H1 (cell line): ENCODE measurements around the gene TGFBRAP1. TPM values are rescaled to one million over a fixed set of nuclear protein-coding genes. Genes with fewer than 3 reads are reported as not detected.

ENCODE experiments used
- ASH2L ChIP-seq: fragments of 200-600, 300-600 bp; sonication (generic); IDR thresholded peaks from one replicate; pipeline ENCODE4 v1.7.1; 2017; ENCODE audit warnings: low read length
- BCL11A ChIP-seq, 2 experiments: IDR thresholded peaks; one replicate each; pipeline ENCODE4 v1.6.1; 2011; ENCODE audit warnings: low read depth in 2 of 2, low read length in 2 of 2, mild to moderate bottlenecking in 2 of 2
- BRCA1 ChIP-seq: IDR thresholded peaks from 2 replicates; pipeline ENCODE4 v1.6.1; 2012; ENCODE audit warnings: low read depth, low read length, improper control_type of control experiment
- CTBP2 ChIP-seq: IDR thresholded peaks from 2 replicates; pipeline ENCODE4 v1.7.0; 2011; ENCODE audit warnings: borderline replicate concordance, mild to moderate bottlenecking, moderate library complexity, mixed read lengths, low read length; ENCODE audit not compliant: insufficient read depth, insufficient read length
- EP300 ChIP-seq, 2 experiments: IDR thresholded peaks; 1 replicate in 1 of 2; 2 replicates in 1 of 2; pipeline ENCODE4 v1.6.1; 2011 to 2012; ENCODE audit warnings: low read depth in 2 of 2, low read length in 2 of 2, mild to moderate bottlenecking in 2 of 2, borderline replicate concordance in 1 of 2, inconsistent platforms in 1 of 2, moderate library complexity in 1 of 2
- GABPA ChIP-seq: IDR thresholded peaks from 2 replicates; pipeline ENCODE4 v1.6.1; 2011; ENCODE audit warnings: mild to moderate bottlenecking, low read length, moderate library complexity, borderline replicate concordance; ENCODE audit not compliant: insufficient read depth
- GTF2F1 ChIP-seq: IDR thresholded peaks from 2 replicates; pipeline ENCODE4 v1.6.1; 2012; ENCODE audit warnings: low read depth, low read length, improper control_type of control experiment, borderline replicate concordance
- MAFK ChIP-seq: IDR thresholded peaks from 2 replicates; pipeline ENCODE4 v1.6.1; 2012; ENCODE audit warnings: low read depth, mild to moderate bottlenecking, improper control_type of control experiment, low read length
- NANOG ChIP-seq: IDR thresholded peaks from 2 replicates; pipeline ENCODE4 v1.6.1; 2011; ENCODE audit warnings: low read length, low read depth, mild to moderate bottlenecking, inconsistent platforms; ENCODE audit not compliant: insufficient read depth, poor library complexity, severe bottlenecking
- POU5F1 ChIP-seq: IDR thresholded peaks from 2 replicates; pipeline ENCODE4 v1.6.1; 2011; ENCODE audit warnings: low read depth, mild to moderate bottlenecking, low read length, moderate library complexity
- RNF2 ChIP-seq: fragments of 200-900, 300-1000 bp; sonication (generic); IDR thresholded peaks from 2 replicates; pipeline ENCODE4 v1.7.1; 2016; ENCODE audit warnings: borderline replicate concordance, low read depth, mild to moderate bottlenecking, antibody characterized with exemption, low read length; ENCODE audit not compliant: poor library complexity, severe bottlenecking; ENCODE audit errors: missing control alignments
- SIX5 ChIP-seq: IDR thresholded peaks from 2 replicates; pipeline ENCODE4 v1.6.1; 2011; ENCODE audit warnings: mild to moderate bottlenecking, low read depth, low read length
- SP1 ChIP-seq: IDR thresholded peaks from 2 replicates; pipeline ENCODE4 v1.6.1; 2011; ENCODE audit warnings: low read depth, low read length
- SUZ12 ChIP-seq: fragments of 200-600 bp; sonication (generic); IDR thresholded peaks from 2 replicates; pipeline ENCODE4 v1.6.1; 2012; ENCODE audit warnings: mild to moderate bottlenecking, inconsistent platforms, low read length, moderate library complexity, mixed read lengths
- TAF7 ChIP-seq: optimal IDR thresholded peaks from 2 replicates; pipeline ENCODE3; 2011; ENCODE audit warnings: low read depth, mild to moderate bottlenecking, inconsistent platforms, low read length, moderate library complexity, borderline replicate concordance
- TEAD4 ChIP-seq: IDR thresholded peaks from 2 replicates; pipeline ENCODE4 v1.6.1; 2012; ENCODE audit warnings: low read depth, low read length, inconsistent platforms, mixed read lengths
- polyA plus RNA-seq, 7 experiments: library from polyadenylated mRNA; depleted of rRNA in 3 of 7; stranded (reverse) in 5 of 7; unstranded in 2 of 7; fragments of >200 nt in 5 of 7; fragments of 200-250 nt in 2 of 7; gene quantifications; 1 replicate in 5 of 7; 2 replicates in 1 of 7; 4 replicates in 1 of 7; pipeline versions ENCODE4 v1.2.1 to v1.2.3, GENCODE V29; 2011 to 2013; ENCODE audit warnings: missing spikeins in 2 of 7, mixed read lengths in 2 of 7
- total RNA-seq: library from RNA; stranded (reverse); fragmentation: NEBNext Ultra II Directional; extraction: Animal tissue kit (Norgen Biotek cat#: 25700); gene quantifications from 2 replicates; pipeline ENCODE4 v1.2.1, GENCODE V29; 2021

TGFBRAP1 gene
- total and polyA plus RNA-seq, 2 of the 8 experiments (the other 6 are each of a cell fraction or from before 2014, with no cell fraction given) = 11.2 to 20.2 TPM

DNA sequence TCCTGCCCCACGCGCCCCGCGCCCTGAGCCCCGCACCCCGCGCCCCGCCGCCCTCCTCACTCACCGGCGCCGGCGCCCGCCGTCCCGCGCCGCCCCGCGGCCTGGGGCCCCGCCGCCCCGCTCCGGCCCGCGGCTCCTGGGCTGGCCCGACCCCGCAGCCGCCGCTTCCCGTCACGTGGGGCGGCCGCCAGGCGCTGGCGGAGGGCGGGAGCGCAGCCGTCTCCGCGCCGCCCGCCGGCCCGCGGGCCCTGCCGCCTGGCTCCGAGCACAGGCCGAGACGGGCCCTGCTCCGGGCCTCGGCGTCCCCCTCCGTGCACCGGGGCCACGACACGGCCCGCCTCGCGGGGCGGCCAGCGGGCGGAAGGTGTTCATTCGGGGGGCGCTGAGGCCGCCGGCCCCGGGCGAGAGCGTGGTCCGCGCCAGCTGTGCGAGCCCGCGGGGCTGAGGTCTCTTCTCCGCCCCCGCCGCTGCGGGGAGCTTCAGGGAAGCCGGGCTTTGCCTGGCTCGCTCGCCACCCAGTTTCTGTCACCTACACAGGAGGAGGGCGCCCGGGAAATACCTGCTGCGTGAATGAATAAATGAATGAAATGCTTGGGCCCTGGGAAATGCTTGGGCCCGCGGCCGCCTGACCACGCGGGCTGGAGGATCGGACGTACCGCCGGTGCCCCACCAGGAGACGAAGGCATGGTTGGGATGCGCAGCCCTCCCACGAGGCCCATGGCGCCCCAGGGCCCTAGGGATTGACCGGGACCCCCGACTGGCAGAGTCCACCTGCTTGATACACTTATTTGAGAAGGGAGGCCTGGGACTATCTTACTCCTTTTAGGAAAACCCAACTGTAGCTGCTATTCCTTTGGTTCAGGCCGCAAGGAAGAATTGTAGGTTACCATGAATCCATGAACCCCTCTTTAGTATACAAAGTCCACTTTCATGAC is at the start of gene TGFBRAP1 (continued):
- TF ChIP-seq TAF7 (peak; percentile 46), BCL11A (IDR thresholded peaks at IDR 0.05; ENCODE audit: low read depth in 2 of 2, low read length in 2 of 2) (no peak), TEAD4 (no peak), RNF2 (no peak), CTBP2 (no peak), ASH2L (peak; percentile 18), MAFK (no peak), BRCA1 (no peak), POU5F1 (no peak), GABPA (no peak), NANOG (no peak), SP1 (no peak), EP300 (IDR thresholded peaks at IDR 0.05; ENCODE audit: borderline replicate concordance in 1 of 2, low read depth in 2 of 2, low read length in 2 of 2) (no peak), SIX5 (no peak), GTF2F1 (no peak), SUZ12 (no peak)
